Fibroblast of lung (primary cell): ENCODE measurements around the gene COL4A1. TPM values are rescaled to one million over a fixed set of nuclear protein-coding genes. Genes with fewer than 3 reads are reported as not detected.
A peak's percentile ranks its signal among the peaks of the same experiment; 100 is the strongest.

Source experiments
- DNase-seq, 2 donors: peaks; one replicate each; pipeline versions ENCODE4 v3.0.0 to v3.0.0-alpha.2; 2010; ENCODE audit warnings: low read depth in 2 of 2
- H2AFZ ChIP-seq: 2 replicates; pipeline ENCODE4 v1.5.1; 2012; ENCODE audit warnings: low read length, control low read depth, inconsistent platforms
- H3K27ac ChIP-seq: 2 replicates; pipeline ENCODE4 v1.5.1; 2011; ENCODE audit warnings: low read length, control low read depth; ENCODE audit not compliant: insufficient read depth
- H3K27me3 ChIP-seq: 2 replicates; pipeline ENCODE4 v1.5.1; 2011; ENCODE audit warnings: mild to moderate bottlenecking, low read length; ENCODE audit not compliant: control insufficient read depth, insufficient read depth
- H3K36me3 ChIP-seq: 2 replicates; pipeline ENCODE4 v1.5.1; 2011; ENCODE audit warnings: low read length; ENCODE audit not compliant: control insufficient read depth, insufficient read depth
- H3K4me1 ChIP-seq: 2 replicates; pipeline ENCODE4 v1.5.1; 2011; ENCODE audit warnings: low read length; ENCODE audit not compliant: control insufficient read depth, insufficient read depth; ENCODE audit errors: extremely low read depth
- H3K4me2 ChIP-seq: 2 replicates; pipeline ENCODE4 v1.5.1; 2011; ENCODE audit warnings: low read length, control low read depth; ENCODE audit not compliant: insufficient read depth; ENCODE audit errors: extremely low read depth
- H3K4me3 ChIP-seq, 4 experiments: fragments of 200-600 bp in 1 of 4; sonication (generic) in 1 of 4; replicated peaks in 1 of 4; 2 replicates each; pipeline ENCODE4 v1.5.1; 2011 to 2016; ENCODE audit warnings: low read length in 4 of 4, low read depth in 3 of 4, mild to moderate bottlenecking in 3 of 4, control low read depth in 2 of 4, inconsistent platforms in 1 of 4, mixed read lengths in 1 of 4; ENCODE audit not compliant: insufficient read depth in 1 of 4; ENCODE audit errors: control extremely low read depth in 1 of 4
- H3K79me2 ChIP-seq: 2 replicates; pipeline ENCODE4 v1.5.1; 2012; ENCODE audit warnings: mild to moderate bottlenecking, low read length, inconsistent platforms; ENCODE audit not compliant: control insufficient read depth, insufficient read depth
- H3K9ac ChIP-seq: 2 replicates; pipeline ENCODE4 v1.5.1; 2011; ENCODE audit warnings: mild to moderate bottlenecking, low read length, control low read depth; ENCODE audit not compliant: insufficient read depth
- H3K9me3 ChIP-seq: 2 replicates; pipeline ENCODE4 v1.5.1; 2012; ENCODE audit warnings: low read depth, low read length; ENCODE audit not compliant: control insufficient read depth, insufficient read depth
- H4K20me1 ChIP-seq: 2 replicates; pipeline ENCODE4 v1.5.1; 2011; ENCODE audit warnings: low read length; ENCODE audit not compliant: control insufficient read depth, insufficient read depth; ENCODE audit errors: extremely low read depth
- EZH2 ChIP-seq: IDR thresholded peaks from 2 replicates; pipeline ENCODE4 v1.5.1; 2012; ENCODE audit warnings: low read length, control low read depth, mild to moderate bottlenecking; ENCODE audit errors: missing control alignments
- polyA plus RNA-seq, 2 donors: library from polyadenylated mRNA; depleted of rRNA in 1 of 2; stranded (reverse) in 1 of 2; unstranded in 1 of 2; fragments of >200 nt; gene quantifications; 2 replicates each; pipeline ENCODE4 v1.2.1, GENCODE V29; 2011 to 2012; ENCODE audit warnings: missing spikeins in 1 of 2
- total RNA-seq: library from RNA; depleted of rRNA; stranded (reverse); fragments of >200 nt; gene quantifications from 2 replicates; pipeline ENCODE4 v1.2.1, GENCODE V29; 2014
- TF ChIP-seq, protein P1 (sequence below), 2 donors: IDR thresholded peaks in 1 of 2; conservative IDR thresholded peaks in 1 of 2; 1 replicate in 1 of 2; 2 replicates in 1 of 2; pipeline ENCODE4 v1.5.1; 2011 to 2012; ENCODE audit warnings: low read length in 2 of 2, control low read depth in 1 of 2, inconsistent platforms in 1 of 2, low read depth in 1 of 2, mild to moderate bottlenecking in 1 of 2

The COL4A1 gene
- total and polyA plus RNA-seq, 2 donors (not counting 1 experiment from before 2014, with no cell fraction given), result 34.0 to 607 TPM

DNA sequence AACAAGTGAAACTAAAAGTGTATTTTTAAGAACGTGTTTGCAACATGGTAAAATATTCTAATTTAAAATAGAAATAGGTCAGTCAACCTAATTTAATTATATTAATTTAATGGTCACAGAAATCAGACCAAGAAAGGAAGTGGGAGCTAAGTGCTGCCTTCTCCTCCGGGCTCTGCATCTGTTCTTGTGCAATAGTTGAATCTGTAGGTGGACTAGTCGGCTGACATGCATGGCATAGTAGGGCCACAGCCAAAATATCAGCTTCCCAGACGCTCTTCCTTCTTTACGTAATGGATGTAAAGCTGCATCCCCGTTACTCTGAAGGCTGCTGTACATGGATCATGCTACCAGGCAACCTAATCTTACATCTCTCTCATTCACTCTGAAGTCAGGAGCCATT, 47.3 kb downstream of the COL4A1 start:
- Histone ChIP-seq H3K27ac (peak overlapping the region; percentile 8), H3K79me2 (peaks cover 30% of the 10 kb centered on the region), H4K20me1 (no peaks in the 10 kb centered on the region), H3K9me3 (no peaks in the 10 kb centered on the region), H3K4me2 (peak overlapping the region; percentile 59), H3K4me1 (peaks cover 29% of the 10 kb centered on the region), H3K27me3 (no peaks in the 10 kb centered on the region), H3K36me3 (no peaks in the 10 kb centered on the region), H3K4me3 (peak overlapping the region in 1 of 4 experiments; percentile 17), H2AFZ (no peak overlapping the region), H3K9ac (no peak overlapping the region)
- TF ChIP-seq EZH2, result no peak
- TF ChIP-seq, protein P1, sequence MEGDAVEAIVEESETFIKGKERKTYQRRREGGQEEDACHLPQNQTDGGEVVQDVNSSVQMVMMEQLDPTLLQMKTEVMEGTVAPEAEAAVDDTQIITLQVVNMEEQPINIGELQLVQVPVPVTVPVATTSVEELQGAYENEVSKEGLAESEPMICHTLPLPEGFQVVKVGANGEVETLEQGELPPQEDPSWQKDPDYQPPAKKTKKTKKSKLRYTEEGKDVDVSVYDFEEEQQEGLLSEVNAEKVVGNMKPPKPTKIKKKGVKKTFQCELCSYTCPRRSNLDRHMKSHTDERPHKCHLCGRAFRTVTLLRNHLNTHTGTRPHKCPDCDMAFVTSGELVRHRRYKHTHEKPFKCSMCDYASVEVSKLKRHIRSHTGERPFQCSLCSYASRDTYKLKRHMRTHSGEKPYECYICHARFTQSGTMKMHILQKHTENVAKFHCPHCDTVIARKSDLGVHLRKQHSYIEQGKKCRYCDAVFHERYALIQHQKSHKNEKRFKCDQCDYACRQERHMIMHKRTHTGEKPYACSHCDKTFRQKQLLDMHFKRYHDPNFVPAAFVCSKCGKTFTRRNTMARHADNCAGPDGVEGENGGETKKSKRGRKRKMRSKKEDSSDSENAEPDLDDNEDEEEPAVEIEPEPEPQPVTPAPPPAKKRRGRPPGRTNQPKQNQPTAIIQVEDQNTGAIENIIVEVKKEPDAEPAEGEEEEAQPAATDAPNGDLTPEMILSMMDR (conservative IDR thresholded peaks at IDR 0.05 in 1 of 2, IDR thresholded peaks at IDR 0.05 in 1 of 2; ENCODE audit: low read depth in 1 of 2, low read length in 2 of 2), result no peak
- no peak for DNase-seq

DNA sequence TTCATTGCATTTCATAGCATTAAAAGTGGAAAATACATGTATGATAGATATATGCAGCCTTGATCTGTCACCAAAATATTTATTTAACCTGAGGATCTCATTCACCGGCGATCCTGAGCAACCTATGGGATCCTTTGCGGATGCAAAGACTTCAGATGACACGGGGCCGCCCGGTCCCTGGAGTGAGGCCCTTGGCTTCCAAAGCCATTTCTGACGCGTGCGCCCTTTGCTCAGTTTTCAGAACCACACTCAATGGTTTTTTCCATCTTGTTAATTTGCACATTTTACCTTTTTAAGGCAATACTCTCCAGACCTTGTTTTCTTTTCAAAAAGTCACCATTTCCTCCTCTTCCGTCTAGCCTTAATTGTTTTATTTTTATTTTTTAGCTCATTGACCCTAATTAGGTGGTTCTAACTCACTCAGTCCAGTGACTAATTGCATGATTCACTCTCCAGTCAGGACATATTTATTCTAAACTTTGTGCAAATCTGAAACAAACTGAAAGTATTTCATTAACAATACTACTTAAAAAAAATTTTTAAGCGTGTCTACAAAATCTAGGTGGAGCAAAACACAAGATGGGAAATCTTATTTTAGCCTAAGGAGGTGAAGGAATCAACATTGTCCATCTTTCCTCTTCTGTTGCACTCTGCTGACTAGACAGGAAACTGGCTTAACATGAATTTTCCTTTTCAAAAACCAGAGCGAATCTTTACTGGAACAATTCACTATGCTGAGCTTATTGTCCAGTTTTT, 47.9 kb downstream of the COL4A1 start:
- H3K4me2 ChIP-seq, result peak overlapping the region; percentile 59
- H3K27ac ChIP-seq, result peak overlapping the region; percentile 8
- H3K4me1 ChIP-seq, result peaks cover 28% of the 10 kb centered on the region
- H2AFZ ChIP-seq, result no peak overlapping the region
- peaks cover 30% of the 10 kb centered on the region for H3K79me2 ChIP-seq
- H3K4me3 ChIP-seq, result peak overlapping the region in 1 of 4 experiments; percentile 17
- DNase-seq, result peak; percentile 22 to 54
- H3K27me3 ChIP-seq, result no peaks in the 10 kb centered on the region
- H4K20me1 ChIP-seq, result no peaks in the 10 kb centered on the region
- no peak overlapping the region for H3K9ac ChIP-seq
- TF ChIP-seq, protein P1 (conservative IDR thresholded peaks at IDR 0.05 in 1 of 2, IDR thresholded peaks at IDR 0.05 in 1 of 2; ENCODE audit: low read depth in 1 of 2, low read length in 2 of 2), result no peak
- no peak for TF ChIP-seq EZH2
- no peaks in the 10 kb centered on the region for H3K36me3 ChIP-seq
- no peaks in the 10 kb centered on the region for H3K9me3 ChIP-seq

DNA sequence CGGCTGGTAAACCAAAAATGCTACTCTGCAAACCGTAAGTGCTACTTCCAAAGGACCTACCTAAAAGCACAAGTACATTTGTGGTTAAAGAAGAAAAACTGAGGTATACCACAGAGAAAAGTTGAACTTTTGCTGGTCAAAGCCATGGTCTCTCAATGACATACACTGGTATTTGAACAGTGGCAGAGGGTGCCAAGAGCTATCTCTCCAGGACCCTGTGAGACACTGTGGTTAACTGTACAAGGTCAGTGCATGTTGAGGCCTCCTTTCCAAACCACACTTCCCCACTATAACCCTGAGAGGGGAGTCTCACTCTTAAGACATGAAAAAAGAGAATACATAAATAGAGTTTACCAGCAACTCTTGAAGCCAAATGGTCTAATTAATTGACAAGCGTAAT, 49.5 kb downstream of the COL4A1 start:
- TF ChIP-seq, protein P1 (conservative IDR thresholded peaks at IDR 0.05 in 1 of 2, IDR thresholded peaks at IDR 0.05 in 1 of 2; ENCODE audit: low read depth in 1 of 2, low read length in 2 of 2), result no peak
- no peak for TF ChIP-seq EZH2
- Histone ChIP-seq H3K4me3 (no peak overlapping the region), H3K36me3 (no peaks in the 10 kb centered on the region), H3K9ac (no peak overlapping the region), H3K27ac (no peak overlapping the region), H4K20me1 (no peaks in the 10 kb centered on the region), H3K4me1 (peaks cover 19% of the 10 kb centered on the region), H2AFZ (no peak overlapping the region), H3K9me3 (no peaks in the 10 kb centered on the region), H3K79me2 (peaks cover 23% of the 10 kb centered on the region), H3K4me2 (no peak overlapping the region), H3K27me3 (no peaks in the 10 kb centered on the region)
- DNase-seq, result no peak
